Ecto neural progenitor cell (in vitro differentiated cells): ENCODE results near the gene HIPK4.
"Not testable (repeated sequence)": the region's sequence is repeated elsewhere in the genome, so short reads cannot be mapped to it uniquely, and the experiment has no call there.

Experiments
- DNase-seq: peaks from one replicate; pipeline ENCODE4 v3.0.0-alpha.2; 2018; ENCODE audit warnings: low spot score

Gene HIPK4

GRCh38 chr19:40416918-40417642 lies 27.1 kb upstream of the HIPK4 start:
- peak; percentile 44 for DNase-seq

- DNase-seq = no peak
These were observed 25.8 kb upstream of the HIPK4 start for GRCh38 chr19:40415768-40416167.

- DNase-seq = peak; percentile 52
These were observed 24.9 kb upstream of the HIPK4 start for GRCh38 chr19:40414542-40415535.

- peak; percentile 71 for DNase-seq
These were observed 23.4 kb upstream of the HIPK4 start, which contains the start of gene PRX for GRCh38 chr19:40413291-40413845. PRX (minus strand) TSS chr19:40413378; CDS start chr19:40407932, 5,446 bp downstream.

- no peak for DNase-seq
These were observed 22.9 kb upstream of the HIPK4 start for GRCh38 chr19:40412866-40413265.

- DNase-seq = no peak
These were observed 22.0 kb upstream of the HIPK4 start for GRCh38 chr19:40411958-40412499.

- DNase-seq = no peak
These were observed 21.3 kb upstream of the HIPK4 start for GRCh38 chr19:40411125-40411842.

- no peak for DNase-seq
These were observed 20.0 kb upstream of the HIPK4 start for GRCh38 chr19:40410030-40410389.

GRCh38 chr19:40408598-40408925 lies 18.6 kb upstream of the HIPK4 start:
- DNase-seq = not testable (repeated sequence)

- DNase-seq = no peak
These were observed 18.0 kb upstream of the HIPK4 start for GRCh38 chr19:40407714-40408597.

- DNase-seq = peak; percentile 98
These were observed 13.4 kb upstream of the HIPK4 start for GRCh38 chr19:40403262-40403984.

GRCh38 chr19:40400559-40400958 lies 10.6 kb upstream of the HIPK4 start:
- DNase-seq = no peak

GRCh38 chr19:40398417-40399131 lies 8.6 kb upstream of the HIPK4 start:
- DNase-seq = peak; percentile 85

- DNase-seq = no peak
These were observed 7.6 kb upstream of the HIPK4 start for GRCh38 chr19:40397568-40397906.

- no peak for DNase-seq
These were observed 7.0 kb upstream of the HIPK4 start for GRCh38 chr19:40396886-40397567.

GRCh38 chr19:40395956-40396355 lies 6.0 kb upstream of the HIPK4 start:
- no peak for DNase-seq

GRCh38 chr19:40394816-40395210 lies 4.8 kb upstream of the HIPK4 start:
- no peak for DNase-seq

GRCh38 chr19:40393894-40394815 lies 4.2 kb upstream of the HIPK4 start:
- no peak for DNase-seq
